Measurements from ENCODE around the gene CEP250.

- no peak for TF ChIP-seq CTCF (conservative IDR thresholded peaks at IDR 0.05; ENCODE audit: low read depth, low read length)
- TF ChIP-seq EZH2 (IDR thresholded peaks at IDR 0.05; ENCODE audit: borderline replicate concordance, low read depth, low read length, poor library complexity, severe bottlenecking): no peak
These were observed 34.1 kb upstream of the CEP250 start for GRCh38 chr20:35421322-35421721.

All from A673 (cell line).